ENCODE results near the gene GUCA1C. TPM values are rescaled to one million over a fixed set of nuclear protein-coding genes. Genes with fewer than 3 reads are reported as not detected.

Gene GUCA1C
- total and polyA plus RNA-seq, 8 donors: 2.9 to 21.0 (median 15.2) TPM

- TF ChIP-seq, protein P1, sequence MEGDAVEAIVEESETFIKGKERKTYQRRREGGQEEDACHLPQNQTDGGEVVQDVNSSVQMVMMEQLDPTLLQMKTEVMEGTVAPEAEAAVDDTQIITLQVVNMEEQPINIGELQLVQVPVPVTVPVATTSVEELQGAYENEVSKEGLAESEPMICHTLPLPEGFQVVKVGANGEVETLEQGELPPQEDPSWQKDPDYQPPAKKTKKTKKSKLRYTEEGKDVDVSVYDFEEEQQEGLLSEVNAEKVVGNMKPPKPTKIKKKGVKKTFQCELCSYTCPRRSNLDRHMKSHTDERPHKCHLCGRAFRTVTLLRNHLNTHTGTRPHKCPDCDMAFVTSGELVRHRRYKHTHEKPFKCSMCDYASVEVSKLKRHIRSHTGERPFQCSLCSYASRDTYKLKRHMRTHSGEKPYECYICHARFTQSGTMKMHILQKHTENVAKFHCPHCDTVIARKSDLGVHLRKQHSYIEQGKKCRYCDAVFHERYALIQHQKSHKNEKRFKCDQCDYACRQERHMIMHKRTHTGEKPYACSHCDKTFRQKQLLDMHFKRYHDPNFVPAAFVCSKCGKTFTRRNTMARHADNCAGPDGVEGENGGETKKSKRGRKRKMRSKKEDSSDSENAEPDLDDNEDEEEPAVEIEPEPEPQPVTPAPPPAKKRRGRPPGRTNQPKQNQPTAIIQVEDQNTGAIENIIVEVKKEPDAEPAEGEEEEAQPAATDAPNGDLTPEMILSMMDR (IDR thresholded peaks at IDR 0.05): no peak
- DNase-seq (no peak), ATAC-seq (no peak), FAIRE-seq (no peak)
- no peak overlapping the region for H3K4me3 ChIP-seq
- intact Hi-C loops (cut with DNase I): no loop called here
- no peaks in the 10 kb centered on the region for H3K9me3 ChIP-seq
- H3K4me1 ChIP-seq: no peaks in the 10 kb centered on the region
- H3K27ac ChIP-seq: no peak overlapping the region
- H3K27me3 ChIP-seq: no peaks in the 10 kb centered on the region
- WGBS, 2 donors: 55 to 87% methylated on average over 3 of the region's 3 CpGs
- H3K36me3 ChIP-seq: no peaks in the 10 kb centered on the region
Measured at GRCh38 chr3:108897883-108898282, 55.8 kb downstream of the GUCA1C start.

- no peak overlapping the region for H3K27ac ChIP-seq
- FAIRE-seq (no peak), DNase-seq (no peak), ATAC-seq (no peak)
- no peaks in the 10 kb centered on the region for H3K27me3 ChIP-seq
- H3K9me3 ChIP-seq: no peaks in the 10 kb centered on the region
- TF ChIP-seq, protein P1 (IDR thresholded peaks at IDR 0.05): no peak
- 79 to 84% methylated on average over 5 of the region's 5 CpGs for WGBS, 2 donors
- intact Hi-C loops (cut with DNase I): no loop called here
- H3K4me3 ChIP-seq: no peak overlapping the region
- no peaks in the 10 kb centered on the region for H3K4me1 ChIP-seq
- no peaks in the 10 kb centered on the region for H3K36me3 ChIP-seq
Measured at GRCh38 chr3:108894981-108895380, 58.7 kb downstream of the GUCA1C start.

DNA sequence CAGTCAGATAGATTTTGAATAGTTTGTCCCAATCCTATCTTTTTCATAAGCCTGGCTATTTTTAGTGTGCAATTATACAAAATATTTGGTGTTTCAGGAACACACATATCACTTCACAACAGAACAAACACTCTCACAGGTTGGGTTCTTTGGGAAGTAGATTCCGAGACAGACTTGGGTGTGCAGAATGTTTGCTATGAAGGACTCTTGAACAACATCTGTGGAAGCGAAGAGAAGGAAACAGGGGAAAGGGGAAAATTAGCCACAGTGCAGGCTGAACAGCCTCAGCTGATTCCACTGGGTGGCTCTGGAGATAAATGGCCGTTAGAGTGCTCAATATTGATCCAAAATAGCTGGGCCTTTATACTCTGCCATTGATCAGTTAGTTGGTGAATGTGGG lies 61.8 kb downstream of the GUCA1C start:
- no peaks in the 10 kb centered on the region for H3K9me3 ChIP-seq
- intact Hi-C loops (cut with DNase I): no loop called here
- no peak overlapping the region for H3K4me3 ChIP-seq
- no peak for ATAC-seq
- no peaks in the 10 kb centered on the region for H3K27me3 ChIP-seq
- FAIRE-seq: no peak
- no peak for DNase-seq
- H3K4me1 ChIP-seq: no peaks in the 10 kb centered on the region
- no peak overlapping the region for H3K27ac ChIP-seq
- TF ChIP-seq, protein P1 (IDR thresholded peaks at IDR 0.05): no peak
- 61 to 69% methylated on average over 3 of the region's 3 CpGs for WGBS, 2 donors
- no peaks in the 10 kb centered on the region for H3K36me3 ChIP-seq

GRCh38 chr3:108887777-108888176 lies 65.9 kb downstream of the GUCA1C start:
- H3K9me3 ChIP-seq: no peaks in the 10 kb centered on the region
- H3K4me1 ChIP-seq: no peaks in the 10 kb centered on the region
- DNase-seq: no peak
- no peak overlapping the region for H3K4me3 ChIP-seq
- no peaks in the 10 kb centered on the region for H3K27me3 ChIP-seq
- no peak for ATAC-seq
- TF ChIP-seq, protein P1 (IDR thresholded peaks at IDR 0.05): no peak
- H3K36me3 ChIP-seq: no peaks in the 10 kb centered on the region
- no peak overlapping the region for H3K27ac ChIP-seq
- intact Hi-C loops (cut with DNase I): no loop called here
- 93% methylated on average over 2 of the region's 2 CpGs for WGBS, 2 donors
- no peak for FAIRE-seq

GRCh38 chr3:108887121-108887520 lies 66.6 kb downstream of the GUCA1C start:
- WGBS, 2 donors: 76 to 80% methylated on average over 4 of the region's 4 CpGs
- Histone ChIP-seq H3K4me1 (no peaks in the 10 kb centered on the region), H3K9me3 (no peaks in the 10 kb centered on the region), H3K36me3 (no peaks in the 10 kb centered on the region), H3K27me3 (no peaks in the 10 kb centered on the region), H3K4me3 (no peak overlapping the region), H3K27ac (no peak overlapping the region)
- ATAC-seq: no peak
- no peak for DNase-seq
- TF ChIP-seq, protein P1 (IDR thresholded peaks at IDR 0.05): no peak
- intact Hi-C loops (cut with DNase I): no loop called here
- no peak for FAIRE-seq

Measured in pancreas (tissue), 10 donors.